HG02588 (cell line): ENCODE results near the gene TCF12.

Experiments used
- ATAC-seq: cut with Tn5 transposase; IDR thresholded peaks from one replicate; pipeline ENCODE4 v1.9.1; 2021; ENCODE audit warnings: mild to moderate bottlenecking, moderate library complexity; ENCODE audit not compliant: unreplicated experiment

Gene TCF12

DNA sequence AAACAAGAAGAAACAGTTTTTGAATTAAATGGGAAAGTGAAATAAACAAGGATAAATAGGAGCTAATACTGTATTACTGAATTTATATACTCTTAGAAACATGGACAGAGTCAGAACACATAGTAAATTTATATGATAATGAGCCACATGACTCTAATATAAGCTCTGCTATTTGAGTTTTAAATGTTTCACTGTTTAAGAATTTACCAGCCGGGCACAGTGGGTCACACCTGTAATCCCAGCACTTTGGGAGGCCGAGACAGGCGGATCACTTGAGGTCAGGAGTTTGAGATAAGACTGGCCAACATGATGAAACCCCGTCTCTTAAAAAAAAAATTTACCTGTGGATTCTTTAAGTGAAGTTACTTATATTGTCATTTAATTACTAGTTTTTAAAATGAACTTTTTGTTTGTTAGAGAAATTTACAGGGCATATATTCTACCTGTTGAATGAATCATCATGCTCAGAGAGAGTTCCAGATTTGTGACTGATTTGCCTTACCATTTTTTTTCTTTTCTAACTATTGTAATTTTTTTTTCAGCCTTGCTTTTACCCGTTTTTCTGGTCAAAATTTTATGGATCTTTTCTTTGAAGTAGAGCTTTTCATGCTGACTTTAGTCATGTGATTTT lies 125.7 kb downstream of the TCF12 start:
- no peak for ATAC-seq

GRCh38 chr15:57044970-57045369 lies 126.5 kb downstream of the TCF12 start:
- no peak for ATAC-seq

DNA sequence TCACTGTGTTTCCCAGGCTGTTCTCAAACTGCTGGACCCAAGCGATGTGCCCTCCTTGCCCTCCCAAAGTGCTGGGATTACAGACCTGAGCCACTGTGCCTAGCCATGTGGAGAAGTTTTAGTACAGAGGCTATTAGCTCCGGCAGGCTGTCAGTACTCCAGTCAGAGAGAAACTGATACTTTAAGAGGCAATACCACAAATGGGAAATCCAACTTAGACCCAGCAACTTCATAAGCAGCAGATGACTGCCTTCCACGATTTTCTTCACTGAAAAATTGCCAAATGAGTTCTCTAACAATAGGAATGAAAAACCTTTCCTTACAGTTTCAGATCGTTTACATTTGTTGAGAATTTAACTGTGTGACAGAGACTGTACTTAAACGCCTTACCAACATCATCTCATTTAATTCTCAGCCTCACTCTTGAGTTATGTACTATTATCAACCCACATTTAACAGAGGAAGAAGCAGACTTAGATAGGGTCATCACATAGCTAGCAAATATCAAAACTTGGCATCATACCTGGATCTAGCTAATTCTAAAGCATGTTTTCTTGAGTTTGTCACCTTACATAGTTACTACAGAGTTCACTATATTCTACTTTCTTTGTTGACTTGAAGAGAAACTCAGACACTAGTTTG lies 127.4 kb downstream of the TCF12 start:
- no peak for ATAC-seq

DNA sequence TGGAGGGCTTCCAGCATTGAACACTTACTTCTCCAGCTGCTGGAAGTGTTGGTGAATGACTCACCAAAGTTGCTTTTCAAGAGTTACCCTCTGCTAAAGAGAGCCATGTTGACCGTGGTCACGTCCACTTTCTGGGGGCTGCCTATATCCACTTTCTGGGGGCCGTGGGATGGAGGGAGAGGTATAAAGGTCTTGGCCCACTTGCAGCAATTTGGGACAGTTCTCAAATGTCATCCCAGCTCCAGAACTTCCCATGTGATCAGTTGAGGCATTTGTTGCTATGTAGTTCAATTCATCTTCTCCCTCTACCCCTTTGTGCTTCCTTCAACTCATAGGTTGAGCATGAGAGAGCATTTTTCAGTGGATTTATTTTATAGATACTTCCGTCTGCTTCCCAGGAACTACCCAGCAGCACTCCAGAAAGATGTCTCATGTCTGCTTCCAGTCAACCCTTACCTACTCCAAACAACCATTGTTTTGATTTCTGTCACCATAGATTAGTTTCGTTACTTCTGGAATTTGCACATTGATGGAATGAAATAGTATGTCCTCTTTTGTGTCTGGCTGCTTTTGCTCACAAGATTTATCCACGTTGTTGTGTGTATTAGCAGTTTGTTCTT lies 130.6 kb downstream of the TCF12 start:
- no peak for ATAC-seq

- no peak for ATAC-seq
These were observed 135.0 kb downstream of the TCF12 start for GRCh38 chr15:57053470-57053869.

DNA sequence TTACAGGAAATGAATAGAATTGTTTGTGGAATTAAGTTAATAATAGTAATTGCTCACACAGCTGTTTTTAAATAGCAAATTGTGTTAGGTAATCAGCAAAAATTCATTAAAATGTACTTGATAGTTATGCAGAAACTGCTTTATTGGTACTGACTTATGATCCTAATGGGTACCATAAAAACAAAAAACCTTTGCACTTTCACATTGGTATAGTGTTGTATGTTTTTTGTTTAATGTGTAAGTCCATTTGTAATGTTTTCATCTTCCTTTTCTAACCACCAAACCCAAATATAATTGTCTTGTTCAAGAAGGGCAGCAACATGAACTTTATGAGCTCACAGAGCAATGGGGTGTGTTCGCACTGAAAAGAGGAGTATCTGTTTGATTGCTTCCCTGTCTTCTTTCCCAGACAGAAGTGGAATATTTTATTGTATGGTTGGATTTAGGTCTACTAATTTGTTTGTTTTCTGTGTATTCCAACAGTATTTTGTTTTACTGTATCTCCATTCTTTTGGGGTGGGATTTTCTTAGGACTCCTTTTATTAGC lies 135.8 kb downstream of the TCF12 start:
- no peak for ATAC-seq

DNA sequence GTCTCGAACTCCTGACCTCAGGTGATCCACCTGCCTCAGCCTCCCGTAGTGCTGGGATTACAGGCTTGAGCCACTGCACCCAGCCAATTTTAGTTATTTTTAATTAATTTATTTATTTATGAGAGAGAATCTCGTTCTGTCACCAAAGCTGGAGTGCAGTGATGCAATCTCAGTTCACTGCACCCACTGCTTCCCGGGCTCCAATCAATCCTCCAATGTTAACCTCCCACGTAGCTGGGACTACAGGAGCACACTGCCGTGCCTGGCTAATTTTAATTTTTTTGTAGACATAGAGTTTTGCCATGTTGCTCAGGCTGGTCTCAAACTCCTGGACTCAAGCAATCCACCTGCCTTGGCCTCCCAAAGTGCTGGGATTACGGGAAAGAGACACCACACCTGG lies 137.9 kb downstream of the TCF12 start:
- ATAC-seq, result no peak

GRCh38 chr15:57057134-57057930 lies 138.9 kb downstream of the TCF12 start:
- ATAC-seq, result no peak

DNA sequence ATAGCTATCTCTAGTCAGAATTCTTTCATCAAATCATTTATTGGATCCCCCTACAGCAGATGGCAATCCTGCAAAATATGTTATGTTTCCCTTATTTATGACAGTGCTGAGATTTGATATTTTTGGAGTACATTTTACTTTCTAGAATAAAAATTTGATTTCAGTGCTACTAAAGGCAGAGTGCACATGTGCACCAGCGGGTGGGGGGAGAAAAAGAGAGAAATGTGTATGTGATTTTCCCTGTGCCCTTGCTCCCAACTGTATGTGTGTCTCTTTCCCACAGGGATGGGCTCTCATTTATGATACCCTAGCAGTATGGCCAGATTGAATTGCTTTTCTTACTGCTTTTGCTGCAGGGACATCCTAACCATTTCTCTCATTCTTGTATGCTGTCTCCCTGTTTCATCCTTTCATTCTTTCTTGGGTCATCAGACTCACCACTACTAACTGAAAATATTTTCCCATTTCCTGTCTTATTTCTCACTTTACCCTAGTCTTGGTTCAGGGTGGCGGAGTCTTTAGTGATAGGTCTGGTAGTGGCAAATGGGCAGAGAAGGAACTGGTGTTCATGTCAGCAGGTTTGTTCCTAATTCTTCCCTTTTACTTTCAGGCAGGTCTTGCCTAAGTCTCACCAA lies 140.7 kb downstream of the TCF12 start:
- ATAC-seq, result no peak

- ATAC-seq, result no peak
These were observed 142.4 kb downstream of the TCF12 start for GRCh38 chr15:57060799-57061198.

DNA sequence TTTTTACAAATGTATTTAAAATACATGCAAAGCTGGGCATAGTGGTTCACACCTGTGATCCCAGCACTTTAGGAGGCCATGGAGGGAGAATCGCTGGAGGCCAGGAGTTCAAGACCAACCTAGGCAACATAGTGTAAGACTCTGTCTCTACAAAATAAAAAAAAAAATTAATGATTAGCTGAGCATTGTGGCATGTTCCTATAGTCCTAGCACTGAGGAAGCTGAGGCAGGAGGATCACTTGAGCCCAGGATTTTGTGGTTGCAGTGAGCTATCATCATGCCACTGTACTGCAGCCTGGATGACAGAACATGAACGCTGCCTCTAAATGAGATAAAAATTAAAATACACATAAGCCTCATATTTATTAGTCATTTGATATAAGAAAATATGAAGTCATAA lies 142.8 kb downstream of the TCF12 start:
- ATAC-seq, result no peak

DNA sequence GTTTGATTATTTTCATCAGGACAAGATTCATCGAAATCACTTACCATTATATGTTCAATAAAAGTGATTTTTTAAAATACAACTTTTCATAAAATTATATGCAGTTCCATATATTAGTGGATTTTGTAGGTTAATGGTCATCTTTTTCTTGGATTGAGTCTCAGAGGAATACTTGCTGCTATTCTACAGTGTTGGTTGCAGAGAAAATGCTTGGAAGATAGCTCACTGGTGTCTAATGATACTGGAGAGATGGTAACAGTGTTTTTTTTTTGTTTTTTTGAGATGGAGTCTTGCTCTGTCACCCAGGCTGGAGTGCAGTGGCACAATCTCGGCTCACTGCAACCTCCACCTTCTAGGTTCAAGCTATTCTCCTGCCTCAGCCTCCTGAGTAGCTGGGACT lies 143.3 kb downstream of the TCF12 start:
- ATAC-seq, result no peak

- no peak for ATAC-seq
These were observed 145.6 kb downstream of the TCF12 start for GRCh38 chr15:57064033-57064432.

DNA sequence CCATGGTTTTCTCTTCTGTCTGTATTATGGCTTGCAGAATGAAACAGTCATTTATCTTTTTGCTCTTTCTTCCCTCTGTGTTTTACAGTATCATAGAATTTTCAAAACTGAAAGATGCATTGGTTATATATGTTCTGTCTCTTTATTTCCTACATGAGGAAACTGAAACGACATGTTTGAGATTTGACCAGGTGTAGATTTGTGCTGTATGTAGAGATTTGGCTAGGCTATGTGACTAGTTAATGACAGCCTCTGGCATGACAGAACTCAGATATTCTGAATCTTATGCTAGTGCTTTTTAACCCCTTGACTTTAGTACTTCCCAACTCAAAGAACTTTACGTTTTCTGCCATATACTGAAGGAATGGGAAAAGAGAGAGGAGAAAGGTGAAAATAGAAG lies 151.0 kb downstream of the TCF12 start:
- ATAC-seq, result no peak

DNA sequence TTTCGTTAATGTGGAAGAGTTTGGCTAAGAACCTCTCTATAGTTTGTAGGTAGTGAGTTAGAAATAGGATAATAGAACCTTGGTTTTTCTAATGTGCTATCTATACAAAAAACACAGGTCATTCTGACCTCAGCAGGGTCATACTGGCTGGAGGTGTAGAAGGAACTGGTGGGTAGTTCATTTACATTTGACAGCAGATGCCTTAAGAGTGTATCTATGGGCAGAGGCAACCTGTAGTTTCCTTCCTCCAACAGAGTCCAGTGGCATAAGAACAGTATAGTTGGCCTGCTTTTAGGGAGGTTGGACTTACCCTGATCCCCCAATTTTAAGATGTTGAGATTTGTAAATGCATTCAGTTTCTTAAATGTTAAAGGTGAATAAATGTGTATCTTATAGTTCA lies 152.2 kb downstream of the TCF12 start:
- no peak for ATAC-seq

GRCh38 chr15:57079446-57079845 lies 161.0 kb downstream of the TCF12 start:
- no peak for ATAC-seq

GRCh38 chr15:57079931-57080620 lies 161.6 kb downstream of the TCF12 start:
- ATAC-seq, result no peak

DNA sequence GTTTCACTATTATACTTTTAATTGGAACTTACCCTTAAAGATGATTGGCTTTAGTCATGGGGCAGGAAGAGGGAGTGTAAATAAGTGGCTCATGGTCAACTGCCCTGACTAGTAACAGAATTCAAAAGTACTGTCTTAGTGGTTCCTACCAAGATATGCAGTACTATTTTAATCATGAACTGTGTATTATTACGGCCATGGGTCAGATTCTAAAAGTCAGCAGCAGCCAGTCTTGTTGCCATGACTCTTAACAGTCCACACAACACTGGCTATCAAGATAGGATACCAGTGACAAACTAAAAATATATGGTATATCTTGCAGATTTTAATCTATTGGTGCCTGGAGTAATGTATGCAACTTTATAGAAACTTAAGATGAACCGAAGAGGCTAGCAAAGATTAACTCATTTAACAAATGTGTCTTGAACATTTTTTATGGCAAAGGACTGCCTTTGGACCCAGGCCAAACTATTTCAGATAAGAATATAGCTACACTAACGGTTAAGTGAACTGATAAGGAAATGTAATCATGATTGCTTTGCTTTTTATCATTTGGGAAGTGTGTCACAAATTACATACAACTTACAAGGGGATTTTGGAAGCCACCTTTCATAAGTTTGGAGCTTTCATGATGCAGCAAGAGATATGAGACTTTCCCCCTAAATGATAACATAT lies 163.7 kb downstream of the TCF12 start:
- ATAC-seq, result no peak

DNA sequence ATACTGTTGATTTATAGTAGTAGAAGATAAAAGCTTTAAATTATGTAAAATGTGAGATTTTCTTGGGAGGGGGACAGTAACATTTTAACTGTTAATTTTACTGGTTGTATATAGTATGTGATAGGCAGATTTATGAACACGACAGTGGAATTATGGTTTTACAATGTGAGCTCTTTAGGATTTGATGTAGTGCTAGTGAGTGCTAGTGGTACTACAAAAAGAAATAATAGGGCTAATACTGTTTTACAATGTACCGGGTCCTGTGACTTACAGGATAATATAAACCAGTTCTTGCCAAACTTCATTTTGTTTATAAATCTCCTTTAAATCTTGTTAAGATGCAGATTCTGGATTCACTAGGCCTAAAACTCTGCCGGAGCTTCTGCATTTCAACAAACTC lies 165.7 kb downstream of the TCF12 start:
- ATAC-seq, result no peak

GRCh38 chr15:57085267-57085666 lies 166.8 kb downstream of the TCF12 start:
- ATAC-seq, result no peak
